Measurements from ENCODE around the gene CAPN2.

The CAPN2 gene

GRCh38 chr1:223683586-223684487 is 28.5 kb upstream of the CAPN2 start:
- peak; percentile 34 to 63 for DNase-seq
- no peak for TF ChIP-seq POLR2A (IDR thresholded peaks at IDR 0.05; ENCODE audit: low read length)

DNA sequence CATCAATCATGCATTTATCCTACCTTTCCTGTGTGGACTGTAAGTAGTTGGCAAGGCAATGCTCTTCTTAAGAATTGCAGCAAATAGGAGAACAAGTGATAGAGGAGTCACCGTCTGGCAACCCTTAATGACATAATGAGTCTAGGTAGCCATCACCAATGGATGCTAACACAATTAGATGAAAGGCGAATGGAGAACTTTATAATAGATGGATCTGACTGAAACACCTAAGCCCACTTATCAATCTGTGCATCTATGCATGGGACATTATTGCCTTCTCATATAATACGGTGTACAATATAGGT is 27.9 kb upstream of the CAPN2 start:
- DNase-seq, result no peak
- TF ChIP-seq POLR2A (IDR thresholded peaks at IDR 0.05; ENCODE audit: low read length), result no peak
- TF ChIP-seq GATA1 (IDR thresholded peaks at IDR 0.05; ENCODE audit: low read depth, low read length), result no peak

DNA sequence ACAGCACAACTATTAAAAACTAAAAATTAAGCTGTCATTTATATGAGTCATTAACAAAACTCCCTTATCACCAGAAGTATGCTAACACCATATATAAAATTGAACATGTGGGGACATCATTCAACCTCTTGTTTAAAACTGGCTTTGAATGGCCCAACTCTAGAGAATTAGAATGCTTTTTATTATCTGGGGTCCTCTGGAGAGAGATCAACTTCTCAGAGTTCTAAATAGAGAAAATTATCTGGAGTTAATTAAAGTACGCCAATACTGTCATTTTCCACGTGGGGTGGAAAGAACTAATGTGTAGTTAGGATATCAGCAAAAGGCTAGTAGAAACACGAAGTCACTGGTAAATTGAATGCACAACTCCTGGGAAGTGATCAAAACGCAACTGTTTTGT is 21.2 kb upstream of the CAPN2 start:
- no peak for TF ChIP-seq POLR2A (IDR thresholded peaks at IDR 0.05; ENCODE audit: low read length)
- TF ChIP-seq GATA1 (IDR thresholded peaks at IDR 0.05; ENCODE audit: low read depth, low read length), result no peak
- no peak for DNase-seq

- DNase-seq, result no peak
- no peak for TF ChIP-seq GATA1 (IDR thresholded peaks at IDR 0.05; ENCODE audit: low read depth, low read length)
- TF ChIP-seq POLR2A (IDR thresholded peaks at IDR 0.05; ENCODE audit: low read length), result no peak
Measured at GRCh38 chr1:223695014-223695548, 17.3 kb upstream of the CAPN2 start.

- no peak for TF ChIP-seq POLR2A (IDR thresholded peaks at IDR 0.05; ENCODE audit: low read length)
- no peak for TF ChIP-seq GATA1 (IDR thresholded peaks at IDR 0.05; ENCODE audit: low read depth, low read length)
- DNase-seq, result no peak
Measured at GRCh38 chr1:223695941-223696340, 16.4 kb upstream of the CAPN2 start.

DNA sequence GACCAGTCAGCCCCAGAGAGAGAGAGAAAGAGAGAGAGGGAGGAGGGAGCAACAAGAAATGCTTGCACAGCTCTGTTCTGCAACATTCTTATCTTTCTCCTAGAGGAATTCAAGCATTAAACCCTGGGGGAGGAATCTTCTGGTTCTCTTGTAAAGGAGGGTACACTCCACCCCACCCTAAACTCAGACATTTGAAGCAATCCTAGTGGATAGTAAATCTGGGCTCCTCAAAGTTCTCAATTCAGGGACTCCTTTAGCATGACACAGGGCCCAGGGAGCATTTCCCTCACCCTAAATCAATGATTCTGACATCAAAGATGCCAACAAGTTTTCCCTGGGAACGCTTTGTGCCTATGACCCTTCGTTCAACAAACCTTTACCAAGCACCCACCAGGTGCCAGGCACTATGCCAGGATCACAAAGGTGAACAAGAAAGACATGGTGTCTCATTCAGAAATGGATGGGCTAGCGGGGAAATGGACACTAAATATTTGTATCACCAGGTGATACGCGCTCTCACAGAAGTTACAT is 11.9 kb upstream of the CAPN2 start:
- no peak for DNase-seq
- TF ChIP-seq GATA1 (IDR thresholded peaks at IDR 0.05; ENCODE audit: low read depth, low read length) (no peak), POLR2A (IDR thresholded peaks at IDR 0.05; ENCODE audit: low read length) (no peak)

- DNase-seq, result peak; percentile 67 to 85
Measured at GRCh38 chr1:223700942-223701637, 11.2 kb upstream of the CAPN2 start.

DNA sequence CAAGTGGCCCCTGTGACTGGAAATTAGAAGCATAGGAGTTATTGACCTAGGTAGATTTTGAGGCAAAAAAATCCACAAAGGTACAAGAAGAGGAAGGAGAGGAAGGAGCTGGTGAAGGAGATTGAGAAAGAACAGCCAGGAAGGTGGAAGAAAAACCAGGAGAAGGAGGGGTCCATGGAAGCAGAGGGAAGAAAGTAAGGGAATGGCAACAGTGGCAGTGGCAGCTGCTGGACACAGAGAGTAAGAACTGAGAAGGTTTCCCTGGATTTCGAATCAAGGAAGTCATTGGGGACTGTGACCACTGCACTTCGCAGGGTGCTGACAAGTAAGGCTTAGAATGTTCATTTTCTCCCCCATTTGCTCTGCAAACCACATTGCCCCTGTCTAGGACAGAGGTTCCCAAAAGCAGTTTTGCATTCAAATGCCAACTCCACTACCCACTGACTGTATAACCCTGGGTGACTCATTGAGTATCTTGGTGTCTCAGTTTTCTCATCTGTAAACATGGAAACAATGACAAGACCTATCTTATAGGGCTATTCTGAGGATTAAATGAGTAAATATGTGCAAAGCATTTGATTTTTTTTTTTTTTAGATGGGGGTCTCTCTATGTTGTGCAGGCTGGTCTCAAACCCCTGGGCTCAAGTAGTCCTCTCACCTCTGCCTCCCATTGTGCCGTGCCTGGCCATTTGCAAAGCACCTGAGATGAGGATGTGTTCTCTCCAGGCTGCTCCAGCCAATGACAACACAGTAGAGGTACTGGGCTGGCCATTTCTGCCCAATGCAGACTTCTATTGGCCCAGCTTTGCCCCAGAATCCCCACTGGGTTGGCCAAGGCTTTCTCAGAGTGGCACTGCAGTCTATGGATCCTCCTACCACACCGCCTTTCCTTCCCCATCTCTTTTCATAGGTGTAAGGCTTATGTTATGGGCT is 9.3 kb upstream of the CAPN2 start:
- TF ChIP-seq GATA1 (IDR thresholded peaks at IDR 0.05; ENCODE audit: low read depth, low read length), result no peak
- TF ChIP-seq POLR2A (IDR thresholded peaks at IDR 0.05; ENCODE audit: low read length), result no peak
- no peak for DNase-seq

More at GRCh38 chr1:223700942-223701637, 11.2 kb upstream of the CAPN2 start:
- TF ChIP-seq POLR2A (IDR thresholded peaks at IDR 0.05; ENCODE audit: low read length) (no peak), GATA1 (IDR thresholded peaks at IDR 0.05; ENCODE audit: low read depth, low read length) (no peak)

DNA sequence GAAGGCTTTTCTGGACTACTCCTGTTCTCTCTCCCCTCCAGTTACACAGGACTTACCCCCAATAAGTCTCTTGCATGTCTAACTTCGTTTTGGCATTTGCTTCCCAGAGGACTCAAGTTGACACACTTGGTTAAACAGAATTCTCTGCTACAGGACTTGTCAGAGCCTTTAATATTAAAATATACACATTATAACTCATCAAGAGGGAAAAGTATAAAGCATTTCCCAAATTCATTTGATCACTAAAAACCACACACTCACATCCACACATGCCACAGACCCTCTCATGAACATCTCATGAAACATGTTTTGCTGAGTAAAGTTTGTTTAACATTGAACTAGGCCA is 8.7 kb upstream of the CAPN2 start:
- DNase-seq, result no peak
- TF ChIP-seq POLR2A (IDR thresholded peaks at IDR 0.05; ENCODE audit: low read length) (no peak), GATA1 (IDR thresholded peaks at IDR 0.05; ENCODE audit: low read depth, low read length) (no peak)

- DNase-seq, result no peak
- no peak for TF ChIP-seq GATA1 (IDR thresholded peaks at IDR 0.05; ENCODE audit: low read depth, low read length)
Measured at GRCh38 chr1:223704921-223705878, 7.1 kb upstream of the CAPN2 start.

DNA sequence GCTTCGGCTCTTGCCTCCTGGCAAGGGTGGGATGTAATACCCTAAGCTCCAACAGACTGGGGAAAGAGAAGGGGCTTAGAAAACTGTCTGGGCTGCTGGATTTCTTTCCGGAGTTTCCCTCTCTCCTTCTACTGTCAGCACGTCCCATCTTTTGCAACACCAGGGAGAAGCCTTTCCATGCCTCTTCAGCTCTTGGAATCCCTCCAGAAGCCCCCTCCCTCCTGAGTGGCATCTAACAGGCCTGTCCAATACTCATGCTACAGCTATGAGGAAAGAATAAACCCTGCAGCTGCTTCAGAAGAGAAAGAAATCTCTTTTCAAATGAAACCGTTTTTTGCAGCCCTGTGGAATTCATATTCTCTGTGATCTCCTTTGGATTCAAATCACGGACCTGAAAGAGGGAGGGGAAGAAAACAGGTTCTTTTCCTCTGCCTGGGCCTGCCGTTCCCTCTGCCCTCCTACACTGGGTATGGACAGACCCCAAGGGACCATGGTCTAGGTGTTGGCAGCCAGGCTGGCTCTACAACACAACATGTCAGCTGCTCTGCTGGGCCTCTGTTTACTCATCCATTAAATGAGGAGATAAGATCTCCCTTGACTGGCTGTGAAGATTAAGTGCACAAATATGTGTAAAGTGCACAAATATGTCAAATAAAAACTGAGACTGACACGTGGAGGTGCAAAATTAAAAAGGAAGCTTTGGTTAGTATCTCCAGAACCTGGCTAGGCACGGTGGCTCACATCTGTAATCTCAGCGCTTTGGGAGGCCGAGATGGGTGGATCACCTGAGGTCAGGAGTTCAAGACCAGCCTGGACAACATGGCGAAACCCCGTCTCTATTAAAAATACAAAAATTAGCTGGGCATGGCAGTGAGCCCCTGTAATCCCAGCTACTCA is 6.0 kb upstream of the CAPN2 start:
- no peak for TF ChIP-seq GATA1 (IDR thresholded peaks at IDR 0.05; ENCODE audit: low read depth, low read length)
- TF ChIP-seq POLR2A (IDR thresholded peaks at IDR 0.05; ENCODE audit: low read length), result no peak
- no peak for DNase-seq
